ENCODE data around the gene PPAN.

GRCh38 chr19:10143681-10144080, 37.5 kb downstream of the PPAN start:
- TF ChIP-seq CTCF (IDR thresholded peaks at IDR 0.05 in 2 of 3, conservative IDR thresholded peaks at IDR 0.05 in 1 of 3; ENCODE audit: borderline replicate concordance in 1 of 3, insufficient read depth in 1 of 3, low read depth in 2 of 3, low read length in 2 of 3) (no peak), POLR2AphosphoS5 (IDR thresholded peaks at IDR 0.05; ENCODE audit: low read depth, low read length) (no peak), CEBPB (IDR thresholded peaks at IDR 0.05; ENCODE audit: low read depth) (no peak), EZH2phosphoT487 (IDR thresholded peaks at IDR 0.05; ENCODE audit: borderline replicate concordance) (no peak), FOSL1 (IDR thresholded peaks at IDR 0.05; ENCODE audit: low read depth) (no peak), TCF7L2 (IDR thresholded peaks at IDR 0.05; ENCODE audit: borderline replicate concordance, extremely low read depth, insufficient read depth, insufficient read length) (no peak), POLR2A (IDR thresholded peaks at IDR 0.05; ENCODE audit: borderline replicate concordance, extremely low read depth, insufficient read depth, insufficient read length) (no peak), REST (IDR thresholded peaks at IDR 0.05; ENCODE audit: low read depth) (no peak), ZFX (IDR thresholded peaks at IDR 0.05) (no peak), YY1 (IDR thresholded peaks at IDR 0.05; ENCODE audit: extremely low read depth, insufficient replicate concordance, low read depth, low read length) (no peak), MAX (IDR thresholded peaks at IDR 0.05) (no peak), SRF (IDR thresholded peaks at IDR 0.05; ENCODE audit: low read depth) (no peak), ZNF274 (IDR thresholded peaks at IDR 0.05; ENCODE audit: low read depth, low read length) (no peak), EZH2 (IDR thresholded peaks at IDR 0.05) (no peak)
